Smooth muscle cell (in vitro differentiated cells): ENCODE measurements around the gene ZNF814. TPM values are rescaled to one million over a fixed set of nuclear protein-coding genes. Genes with fewer than 3 reads are reported as not detected.
"Not testable (repeated sequence)": the region's sequence is repeated elsewhere in the genome, so short reads cannot be mapped to it uniquely, and the experiment has no call there.

Source experiments
- DNase-seq: peaks from one replicate; lab custom pipeline; 2025; ENCODE audit not compliant: unreplicated experiment; lab: John Stamatoyannopoulos, UW
- H2AFZ ChIP-seq: fragments of 200-600 bp; sonication (generic); 2 replicates; pipeline ENCODE4 v1.6.0; 2016; ENCODE audit warnings: antibody characterized with exemption, low read depth, mild to moderate bottlenecking
- H3F3A ChIP-seq: fragments of 200-600 bp; sonication (generic); 2 replicates; pipeline ENCODE4 v1.6.0; 2017; ENCODE audit warnings: antibody characterized with exemption, low read depth
- H3K27ac ChIP-seq: fragments of 200-600 bp; sonication (generic); 2 replicates; pipeline ENCODE4 v1.5.1; 2016; ENCODE audit warnings: low read depth, mild to moderate bottlenecking
- H3K27me3 ChIP-seq: fragments of 200-600 bp; sonication (generic); 2 replicates; pipeline ENCODE4 v1.6.1; 2016; ENCODE audit warnings: low read depth, mild to moderate bottlenecking
- H3K36me3 ChIP-seq: fragments of 200-600 bp; sonication (generic); 2 replicates; pipeline ENCODE4 v1.5.1; 2016; ENCODE audit warnings: low read depth
- H3K4me1 ChIP-seq: fragments of 200-600 bp; sonication (generic); 2 replicates; pipeline ENCODE4 v1.5.1; 2016; ENCODE audit warnings: low read depth
- H3K4me2 ChIP-seq: fragments of 200-600 bp; sonication (generic); 2 replicates; pipeline ENCODE4 v1.6.0; 2016; ENCODE audit warnings: mild to moderate bottlenecking
- H3K4me3 ChIP-seq: fragments of 200-600 bp; sonication (generic); 2 replicates; pipeline ENCODE4 v1.5.1; 2016; ENCODE audit warnings: mild to moderate bottlenecking
- H3K79me2 ChIP-seq: fragments of 200-600 bp; sonication (generic); 2 replicates; pipeline ENCODE4 v1.6.0; 2016; ENCODE audit warnings: low read depth, mild to moderate bottlenecking
- H3K9ac ChIP-seq: fragments of 200-600 bp; sonication (generic); 2 replicates; pipeline ENCODE4 v1.6.0; 2016; ENCODE audit warnings: low read depth
- H3K9me3 ChIP-seq: fragments of 200-600 bp; sonication (generic); replicated peaks from 2 replicates; pipeline ENCODE4 v1.5.1; 2016; ENCODE audit warnings: low read depth
- H4K20me1 ChIP-seq: fragments of 200-600 bp; sonication (generic); 2 replicates; pipeline ENCODE4 v1.6.0; 2016; ENCODE audit warnings: low read depth
- CTCF ChIP-seq: fragments of 200-600 bp; sonication (generic); IDR thresholded peaks from 2 replicates; pipeline ENCODE4 v1.5.1; 2017; ENCODE audit warnings: borderline replicate concordance, mild to moderate bottlenecking, antibody characterized with exemption; ENCODE audit not compliant: insufficient read depth, poor library complexity, severe bottlenecking
- WGBS: methylation state at CpG from one replicate; pipeline ENCODE4 v1.1.7; 2016; ENCODE audit warnings: low lambda C conversion rate; 5-methylcytosine and 5-hydroxymethylcytosine counted together
- polyA plus RNA-seq: library from polyadenylated mRNA; unstranded; fragments of >200 nt; fragmentation: Nextera tagmentation; extraction: Ambion mirVana; gene quantifications from 2 replicates; pipeline ENCODE4 v1.2.1, GENCODE V29; 2016
- total RNA-seq: library from RNA; depleted of rRNA; stranded (reverse); fragments of >200 nt; gene quantifications from 2 replicates; pipeline ENCODE4 v1.2.3, GENCODE V29; 2014

The ZNF814 gene
- total and polyA plus RNA-seq, 2 experiments from 2014 or later = 9.7 to 16.7 TPM

GRCh38 chr19:57927587-57927986 is 38.8 kb upstream of the ZNF814 start:
- Histone ChIP-seq H3K4me1 (no peaks in the 10 kb centered on the region), H2AFZ (no peak overlapping the region), H3K79me2 (peaks cover 16% of the 10 kb centered on the region), H3K36me3 (peaks cover 46% of the 10 kb centered on the region), H3K9ac (no peak overlapping the region), H3F3A (no peaks in the 10 kb centered on the region), H3K9me3 (peaks cover 31% of the 10 kb centered on the region), H3K4me2 (no peak overlapping the region), H3K27me3 (no peaks in the 10 kb centered on the region), H3K27ac (no peak overlapping the region), H4K20me1 (no peaks in the 10 kb centered on the region), H3K4me3 (no peak overlapping the region)
- DNase-seq = no peak
- TF ChIP-seq CTCF = no peak
- WGBS = 98% methylated on average over 4 of the region's 4 CpGs

GRCh38 chr19:57916168-57916995 is 27.5 kb upstream of the ZNF814 start, which contains the start of gene ZNF417:
Gene ZNF417, minus strand, starts transcription at chr19:57916592. Its CDS starts 181 bp downstream, at chr19:57916411.
- H3K9me3 ChIP-seq, H3F3A ChIP-seq, H3K36me3 ChIP-seq, H3K4me1 ChIP-seq, H3K27me3 ChIP-seq, H4K20me1 ChIP-seq: not testable (repeated sequence)
- peak within 1 kb of the TSS; percentile 96 for H3K4me3 ChIP-seq
- under 1% methylated on average over 51 of the region's 51 CpGs for WGBS
- peak within 1 kb of the TSS; percentile 97 for H3K4me2 ChIP-seq
- peaks cover 41% of the 10 kb centered on the region for H3K79me2 ChIP-seq
- TF ChIP-seq CTCF = peak; percentile 22
- H3K9ac ChIP-seq = peak within 1 kb of the TSS; percentile 92
- DNase-seq = peak; percentile 33
- peak within 1 kb of the TSS; percentile 69 for H3K27ac ChIP-seq
- H2AFZ ChIP-seq = peak within 1 kb of the TSS; percentile 65

- Histone ChIP-seq H4K20me1 (peaks cover 9% of the 10 kb centered on the region), H3K79me2 (peaks cover 44% of the 10 kb centered on the region), H3K27ac (no peak overlapping the region), H3K9me3 (no peaks in the 10 kb centered on the region), H3K4me2 (peak overlapping the region; percentile 97), H2AFZ (no peak overlapping the region), H3F3A (peaks cover 3% of the 10 kb centered on the region), H3K27me3 (no peaks in the 10 kb centered on the region), H3K9ac (no peak overlapping the region), H3K36me3 (no peaks in the 10 kb centered on the region), H3K4me1 (peaks cover 10% of the 10 kb centered on the region), H3K4me3 (no peak overlapping the region)
- DNase-seq = no peak
- no peak for TF ChIP-seq CTCF
- 91% methylated on average over 3 of the region's 3 CpGs for WGBS
These were observed 25.7 kb upstream of the ZNF814 start for GRCh38 chr19:57914531-57914930.
